ENCODE results near the gene PLAC8L1. TPM values are rescaled to one million over a fixed set of nuclear protein-coding genes. Genes with fewer than 3 reads are reported as not detected.

The PLAC8L1 gene
- total RNA-seq, 1 experiment from 2014 or later = 0.77 TPM

DNA sequence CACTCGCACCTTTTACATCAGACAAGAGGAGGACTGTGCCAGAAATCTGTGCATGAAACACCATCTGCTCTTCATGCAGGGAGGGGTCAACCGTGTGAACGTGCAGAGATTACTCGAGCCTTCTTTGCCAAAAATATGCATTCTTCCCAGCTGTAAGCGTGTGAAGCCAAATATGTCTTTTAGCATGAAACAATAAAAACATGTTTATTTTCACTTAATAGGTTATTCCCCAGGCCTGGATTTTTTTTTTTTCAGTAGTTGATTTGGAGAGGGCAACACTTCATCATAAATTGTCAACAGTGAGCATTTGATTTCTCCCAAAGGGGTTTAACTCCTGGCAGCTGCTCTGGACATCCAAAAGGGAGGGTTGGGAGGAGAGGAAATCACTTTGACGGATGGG is 23.8 kb downstream of the PLAC8L1 start (continued):
- no peak for TF ChIP-seq CBFB (CRISPR knock-in tag; IDR thresholded peaks at IDR 0.05; ENCODE audit: low read depth)
- no peak for TF ChIP-seq EMX1 (CRISPR knock-in tag; IDR thresholded peaks at IDR 0.05)
- TF ChIP-seq, protein P1, sequence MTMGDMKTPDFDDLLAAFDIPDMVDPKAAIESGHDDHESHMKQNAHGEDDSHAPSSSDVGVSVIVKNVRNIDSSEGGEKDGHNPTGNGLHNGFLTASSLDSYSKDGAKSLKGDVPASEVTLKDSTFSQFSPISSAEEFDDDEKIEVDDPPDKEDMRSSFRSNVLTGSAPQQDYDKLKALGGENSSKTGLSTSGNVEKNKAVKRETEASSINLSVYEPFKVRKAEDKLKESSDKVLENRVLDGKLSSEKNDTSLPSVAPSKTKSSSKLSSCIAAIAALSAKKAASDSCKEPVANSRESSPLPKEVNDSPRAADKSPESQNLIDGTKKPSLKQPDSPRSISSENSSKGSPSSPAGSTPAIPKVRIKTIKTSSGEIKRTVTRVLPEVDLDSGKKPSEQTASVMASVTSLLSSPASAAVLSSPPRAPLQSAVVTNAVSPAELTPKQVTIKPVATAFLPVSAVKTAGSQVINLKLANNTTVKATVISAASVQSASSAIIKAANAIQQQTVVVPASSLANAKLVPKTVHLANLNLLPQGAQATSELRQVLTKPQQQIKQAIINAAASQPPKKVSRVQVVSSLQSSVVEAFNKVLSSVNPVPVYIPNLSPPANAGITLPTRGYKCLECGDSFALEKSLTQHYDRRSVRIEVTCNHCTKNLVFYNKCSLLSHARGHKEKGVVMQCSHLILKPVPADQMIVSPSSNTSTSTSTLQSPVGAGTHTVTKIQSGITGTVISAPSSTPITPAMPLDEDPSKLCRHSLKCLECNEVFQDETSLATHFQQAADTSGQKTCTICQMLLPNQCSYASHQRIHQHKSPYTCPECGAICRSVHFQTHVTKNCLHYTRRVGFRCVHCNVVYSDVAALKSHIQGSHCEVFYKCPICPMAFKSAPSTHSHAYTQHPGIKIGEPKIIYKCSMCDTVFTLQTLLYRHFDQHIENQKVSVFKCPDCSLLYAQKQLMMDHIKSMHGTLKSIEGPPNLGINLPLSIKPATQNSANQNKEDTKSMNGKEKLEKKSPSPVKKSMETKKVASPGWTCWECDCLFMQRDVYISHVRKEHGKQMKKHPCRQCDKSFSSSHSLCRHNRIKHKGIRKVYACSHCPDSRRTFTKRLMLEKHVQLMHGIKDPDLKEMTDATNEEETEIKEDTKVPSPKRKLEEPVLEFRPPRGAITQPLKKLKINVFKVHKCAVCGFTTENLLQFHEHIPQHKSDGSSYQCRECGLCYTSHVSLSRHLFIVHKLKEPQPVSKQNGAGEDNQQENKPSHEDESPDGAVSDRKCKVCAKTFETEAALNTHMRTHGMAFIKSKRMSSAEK (CRISPR knock-in tag; IDR thresholded peaks at IDR 0.05; ENCODE audit: borderline replicate concordance) = no peak
- TF ChIP-seq, protein P2, sequence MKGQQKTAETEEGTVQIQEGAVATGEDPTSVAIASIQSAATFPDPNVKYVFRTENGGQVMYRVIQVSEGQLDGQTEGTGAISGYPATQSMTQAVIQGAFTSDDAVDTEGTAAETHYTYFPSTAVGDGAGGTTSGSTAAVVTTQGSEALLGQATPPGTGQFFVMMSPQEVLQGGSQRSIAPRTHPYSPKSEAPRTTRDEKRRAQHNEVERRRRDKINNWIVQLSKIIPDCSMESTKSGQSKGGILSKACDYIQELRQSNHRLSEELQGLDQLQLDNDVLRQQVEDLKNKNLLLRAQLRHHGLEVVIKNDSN (CRISPR knock-in tag; IDR thresholded peaks at IDR 0.05) = no peak
- TF ChIP-seq JUN (CRISPR knock-in tag; IDR thresholded peaks at IDR 0.05) = no peak
- TF ChIP-seq, protein P3, sequence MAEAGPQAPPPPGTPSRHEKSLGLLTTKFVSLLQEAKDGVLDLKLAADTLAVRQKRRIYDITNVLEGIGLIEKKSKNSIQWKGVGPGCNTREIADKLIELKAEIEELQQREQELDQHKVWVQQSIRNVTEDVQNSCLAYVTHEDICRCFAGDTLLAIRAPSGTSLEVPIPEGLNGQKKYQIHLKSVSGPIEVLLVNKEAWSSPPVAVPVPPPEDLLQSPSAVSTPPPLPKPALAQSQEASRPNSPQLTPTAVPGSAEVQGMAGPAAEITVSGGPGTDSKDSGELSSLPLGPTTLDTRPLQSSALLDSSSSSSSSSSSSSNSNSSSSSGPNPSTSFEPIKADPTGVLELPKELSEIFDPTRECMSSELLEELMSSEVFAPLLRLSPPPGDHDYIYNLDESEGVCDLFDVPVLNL (CRISPR knock-in tag; IDR thresholded peaks at IDR 0.05; ENCODE audit: borderline replicate concordance, low read depth) = no peak
- TF ChIP-seq, protein P4, sequence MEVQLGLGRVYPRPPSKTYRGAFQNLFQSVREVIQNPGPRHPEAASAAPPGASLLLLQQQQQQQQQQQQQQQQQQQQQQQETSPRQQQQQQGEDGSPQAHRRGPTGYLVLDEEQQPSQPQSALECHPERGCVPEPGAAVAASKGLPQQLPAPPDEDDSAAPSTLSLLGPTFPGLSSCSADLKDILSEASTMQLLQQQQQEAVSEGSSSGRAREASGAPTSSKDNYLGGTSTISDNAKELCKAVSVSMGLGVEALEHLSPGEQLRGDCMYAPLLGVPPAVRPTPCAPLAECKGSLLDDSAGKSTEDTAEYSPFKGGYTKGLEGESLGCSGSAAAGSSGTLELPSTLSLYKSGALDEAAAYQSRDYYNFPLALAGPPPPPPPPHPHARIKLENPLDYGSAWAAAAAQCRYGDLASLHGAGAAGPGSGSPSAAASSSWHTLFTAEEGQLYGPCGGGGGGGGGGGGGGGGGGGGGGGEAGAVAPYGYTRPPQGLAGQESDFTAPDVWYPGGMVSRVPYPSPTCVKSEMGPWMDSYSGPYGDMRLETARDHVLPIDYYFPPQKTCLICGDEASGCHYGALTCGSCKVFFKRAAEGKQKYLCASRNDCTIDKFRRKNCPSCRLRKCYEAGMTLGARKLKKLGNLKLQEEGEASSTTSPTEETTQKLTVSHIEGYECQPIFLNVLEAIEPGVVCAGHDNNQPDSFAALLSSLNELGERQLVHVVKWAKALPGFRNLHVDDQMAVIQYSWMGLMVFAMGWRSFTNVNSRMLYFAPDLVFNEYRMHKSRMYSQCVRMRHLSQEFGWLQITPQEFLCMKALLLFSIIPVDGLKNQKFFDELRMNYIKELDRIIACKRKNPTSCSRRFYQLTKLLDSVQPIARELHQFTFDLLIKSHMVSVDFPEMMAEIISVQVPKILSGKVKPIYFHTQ (CRISPR knock-in tag; IDR thresholded peaks at IDR 0.05) = no peak
- no peak for TF ChIP-seq IRF2 (CRISPR knock-in tag; IDR thresholded peaks at IDR 0.05; ENCODE audit: borderline replicate concordance, low read depth)
- TF ChIP-seq, protein P5, sequence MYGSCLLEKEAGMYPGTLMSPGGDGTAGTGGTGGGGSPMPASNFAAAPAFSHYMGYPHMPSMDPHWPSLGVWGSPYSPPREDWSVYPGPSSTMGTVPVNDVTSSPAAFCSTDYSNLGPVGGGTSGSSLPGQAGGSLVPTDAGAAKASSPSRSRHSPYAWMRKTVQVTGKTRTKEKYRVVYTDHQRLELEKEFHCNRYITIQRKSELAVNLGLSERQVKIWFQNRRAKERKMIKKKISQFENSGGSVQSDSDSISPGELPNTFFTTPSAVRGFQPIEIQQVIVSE (CRISPR knock-in tag; IDR thresholded peaks at IDR 0.05; ENCODE audit: borderline replicate concordance) = no peak
- no peak for TF ChIP-seq ZNF138 (CRISPR knock-in tag; conservative IDR thresholded peaks at IDR 0.05)

DNA sequence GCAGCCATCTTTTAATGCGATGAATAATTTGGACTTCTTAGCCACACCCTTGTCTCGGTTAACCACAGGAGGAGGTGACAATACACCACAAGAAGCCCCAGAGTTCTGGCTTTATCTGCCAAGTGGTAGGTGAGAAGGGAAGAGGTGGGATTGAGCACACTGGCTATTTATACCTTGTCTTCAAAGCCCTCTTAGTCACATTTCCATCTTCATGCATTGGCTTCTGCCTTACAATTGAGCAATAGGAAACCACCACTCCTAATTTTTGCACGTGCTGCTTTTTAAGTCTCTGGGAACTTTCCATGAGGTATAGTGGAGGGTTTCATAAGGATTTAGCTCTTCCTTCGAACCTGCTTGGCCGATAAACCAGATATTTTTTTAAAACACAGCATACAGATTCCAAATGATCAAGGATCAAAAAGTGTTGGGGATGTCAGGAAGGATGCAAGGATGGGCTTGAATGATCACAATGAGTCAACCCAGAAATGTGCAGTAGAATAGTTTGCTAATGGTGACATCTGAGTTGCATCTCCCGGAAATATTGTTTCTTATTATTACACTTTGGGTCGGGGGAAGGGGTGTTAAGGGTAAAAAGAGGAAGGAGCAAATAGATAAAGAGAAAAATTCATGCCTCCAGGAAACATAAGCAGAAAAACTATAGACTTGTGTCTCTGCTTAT is 25.5 kb downstream of the PLAC8L1 start:
- Mint-ChIP-seq H3K4me1 (peaks cover 48% of the 10 kb centered on the region), H3K36me3 (no peaks in the 10 kb centered on the region), H3K9me3 (0 out of 2 replicates have a peak, but pooled peaks cover 3% of the 10 kb centered on the region), H3K4me3 (no peak overlapping the region), H3K27me3 (ENCODE audit: low read depth) (peaks cover 39% of the 10 kb centered on the region), H3K27ac (no peak overlapping the region)
- ChIA-PET POLR2A (no interaction called here), CTCF (interaction anchor here (1.0 kb wide), 1 partner anchor 20 kb away, joined by 3 read pairs; no protein-coding TSS in a partner anchor)
- DNase-seq (ENCODE audit: low spot score) (no peak), ATAC-seq (no peak)
- TF ChIP-seq, protein P6, sequence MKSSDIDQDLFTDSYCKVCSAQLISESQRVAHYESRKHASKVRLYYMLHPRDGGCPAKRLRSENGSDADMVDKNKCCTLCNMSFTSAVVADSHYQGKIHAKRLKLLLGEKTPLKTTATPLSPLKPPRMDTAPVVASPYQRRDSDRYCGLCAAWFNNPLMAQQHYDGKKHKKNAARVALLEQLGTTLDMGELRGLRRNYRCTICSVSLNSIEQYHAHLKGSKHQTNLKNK (CRISPR knock-in tag; IDR thresholded peaks at IDR 0.05) = no peak
- TF ChIP-seq IRF2 (CRISPR knock-in tag; IDR thresholded peaks at IDR 0.05; ENCODE audit: borderline replicate concordance, low read depth) = no peak
- TF ChIP-seq, protein P7, sequence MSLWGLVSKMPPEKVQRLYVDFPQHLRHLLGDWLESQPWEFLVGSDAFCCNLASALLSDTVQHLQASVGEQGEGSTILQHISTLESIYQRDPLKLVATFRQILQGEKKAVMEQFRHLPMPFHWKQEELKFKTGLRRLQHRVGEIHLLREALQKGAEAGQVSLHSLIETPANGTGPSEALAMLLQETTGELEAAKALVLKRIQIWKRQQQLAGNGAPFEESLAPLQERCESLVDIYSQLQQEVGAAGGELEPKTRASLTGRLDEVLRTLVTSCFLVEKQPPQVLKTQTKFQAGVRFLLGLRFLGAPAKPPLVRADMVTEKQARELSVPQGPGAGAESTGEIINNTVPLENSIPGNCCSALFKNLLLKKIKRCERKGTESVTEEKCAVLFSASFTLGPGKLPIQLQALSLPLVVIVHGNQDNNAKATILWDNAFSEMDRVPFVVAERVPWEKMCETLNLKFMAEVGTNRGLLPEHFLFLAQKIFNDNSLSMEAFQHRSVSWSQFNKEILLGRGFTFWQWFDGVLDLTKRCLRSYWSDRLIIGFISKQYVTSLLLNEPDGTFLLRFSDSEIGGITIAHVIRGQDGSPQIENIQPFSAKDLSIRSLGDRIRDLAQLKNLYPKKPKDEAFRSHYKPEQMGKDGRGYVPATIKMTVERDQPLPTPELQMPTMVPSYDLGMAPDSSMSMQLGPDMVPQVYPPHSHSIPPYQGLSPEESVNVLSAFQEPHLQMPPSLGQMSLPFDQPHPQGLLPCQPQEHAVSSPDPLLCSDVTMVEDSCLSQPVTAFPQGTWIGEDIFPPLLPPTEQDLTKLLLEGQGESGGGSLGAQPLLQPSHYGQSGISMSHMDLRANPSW (CRISPR knock-in tag; conservative IDR thresholded peaks at IDR 0.05; ENCODE audit: low read depth) = no peak
- TF ChIP-seq HMGA2 (CRISPR knock-in tag; IDR thresholded peaks at IDR 0.05) = no peak
- TF ChIP-seq JAZF1 (CRISPR knock-in tag; IDR thresholded peaks at IDR 0.05) = no peak
- TF ChIP-seq, protein P8, sequence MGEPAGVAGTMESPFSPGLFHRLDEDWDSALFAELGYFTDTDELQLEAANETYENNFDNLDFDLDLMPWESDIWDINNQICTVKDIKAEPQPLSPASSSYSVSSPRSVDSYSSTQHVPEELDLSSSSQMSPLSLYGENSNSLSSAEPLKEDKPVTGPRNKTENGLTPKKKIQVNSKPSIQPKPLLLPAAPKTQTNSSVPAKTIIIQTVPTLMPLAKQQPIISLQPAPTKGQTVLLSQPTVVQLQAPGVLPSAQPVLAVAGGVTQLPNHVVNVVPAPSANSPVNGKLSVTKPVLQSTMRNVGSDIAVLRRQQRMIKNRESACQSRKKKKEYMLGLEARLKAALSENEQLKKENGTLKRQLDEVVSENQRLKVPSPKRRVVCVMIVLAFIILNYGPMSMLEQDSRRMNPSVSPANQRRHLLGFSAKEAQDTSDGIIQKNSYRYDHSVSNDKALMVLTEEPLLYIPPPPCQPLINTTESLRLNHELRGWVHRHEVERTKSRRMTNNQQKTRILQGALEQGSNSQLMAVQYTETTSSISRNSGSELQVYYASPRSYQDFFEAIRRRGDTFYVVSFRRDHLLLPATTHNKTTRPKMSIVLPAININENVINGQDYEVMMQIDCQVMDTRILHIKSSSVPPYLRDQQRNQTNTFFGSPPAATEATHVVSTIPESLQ (CRISPR knock-in tag; IDR thresholded peaks at IDR 0.05) = no peak
- no peak for TF ChIP-seq ZNF671 (CRISPR knock-in tag; IDR thresholded peaks at IDR 0.05)
- TF ChIP-seq, protein P9, sequence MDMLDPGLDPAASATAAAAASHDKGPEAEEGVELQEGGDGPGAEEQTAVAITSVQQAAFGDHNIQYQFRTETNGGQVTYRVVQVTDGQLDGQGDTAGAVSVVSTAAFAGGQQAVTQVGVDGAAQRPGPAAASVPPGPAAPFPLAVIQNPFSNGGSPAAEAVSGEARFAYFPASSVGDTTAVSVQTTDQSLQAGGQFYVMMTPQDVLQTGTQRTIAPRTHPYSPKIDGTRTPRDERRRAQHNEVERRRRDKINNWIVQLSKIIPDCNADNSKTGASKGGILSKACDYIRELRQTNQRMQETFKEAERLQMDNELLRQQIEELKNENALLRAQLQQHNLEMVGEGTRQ (CRISPR knock-in tag; IDR thresholded peaks at IDR 0.05) = no peak
